GM12891 (cell line): ENCODE measurements around the gene ZBTB38.

Experiments
- DNase-seq: peaks from one replicate; pipeline ENCODE4 v3.0.0; 2011; ENCODE audit warnings: low spot score; ENCODE audit not compliant: insufficient read length
- FAIRE-seq: peaks from 2 replicates; lab custom pipeline; 2011; peaks lifted over from hg19 to GRCh38; lab: Jason Lieb, UNC
- PAX5 ChIP-seq: IDR thresholded peaks from 2 replicates; pipeline ENCODE4 v1.6.1; 2011; ENCODE audit warnings: low read length, moderate library complexity, mild to moderate bottlenecking; ENCODE audit not compliant: insufficient read depth, severe bottlenecking
- POLR2A ChIP-seq: IDR thresholded peaks from 2 replicates; pipeline ENCODE4 v1.6.1; 2011; ENCODE audit warnings: low read depth, low read length, control low read depth
- POLR2AphosphoS5 ChIP-seq: IDR thresholded peaks from 2 replicates; pipeline ENCODE4 v1.6.1; 2011; ENCODE audit warnings: low read depth, low read length, control low read depth
- POU2F2 ChIP-seq: IDR thresholded peaks from 2 replicates; pipeline ENCODE4 v1.6.1; 2011; ENCODE audit warnings: low read depth, mild to moderate bottlenecking, control low read depth, low read length, moderate library complexity
- SPI1 ChIP-seq: IDR thresholded peaks from 2 replicates; pipeline ENCODE4 v1.6.1; 2011; ENCODE audit warnings: low read depth, low read length, control low read depth
- TAF1 ChIP-seq: IDR thresholded peaks from 2 replicates; pipeline ENCODE4 v1.6.1; 2011; ENCODE audit warnings: low read depth, low read length, control low read depth

The ZBTB38 gene

GRCh38 chr3:141414800-141415462 is 46.6 kb downstream of the ZBTB38 start:
- TF ChIP-seq POLR2A (no peak), TAF1 (no peak), PAX5 (no peak), POU2F2 (no peak), POLR2AphosphoS5 (no peak), SPI1 (no peak)

DNA sequence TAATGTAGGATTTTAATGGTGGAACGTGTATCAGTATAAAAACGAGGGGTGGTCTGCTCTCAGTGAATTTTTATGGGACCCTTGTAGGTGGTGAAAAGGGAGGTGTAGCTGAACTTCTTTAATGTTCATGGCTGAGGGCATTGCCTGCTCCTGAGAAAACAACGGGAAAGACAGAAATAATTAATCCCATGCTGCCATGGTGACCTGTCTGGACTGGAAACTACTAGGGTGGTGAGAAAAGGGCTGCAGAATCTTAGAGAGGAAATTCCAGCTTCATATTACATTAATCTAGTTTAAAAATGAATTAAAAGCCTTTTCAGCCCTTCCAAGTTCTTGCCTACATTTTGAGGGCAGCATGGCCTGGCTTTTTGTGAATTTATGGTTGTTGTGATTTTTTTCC is 47.6 kb downstream of the ZBTB38 start:
- TF ChIP-seq TAF1 (no peak), POLR2A (no peak), POU2F2 (no peak)
- no peak for DNase-seq
- FAIRE-seq, result no peak

More at GRCh38 chr3:141414800-141415462, 46.6 kb downstream of the ZBTB38 start:
- FAIRE-seq (no peak), DNase-seq (no peak)
